ENCODE data around the gene DCTN4. TPM values are rescaled to one million over a fixed set of nuclear protein-coding genes. Genes with fewer than 3 reads are reported as not detected.

Gene DCTN4
- total and polyA plus RNA-seq, 8 donors: 64.2 to 76.6 (median 69.7) TPM

DNA sequence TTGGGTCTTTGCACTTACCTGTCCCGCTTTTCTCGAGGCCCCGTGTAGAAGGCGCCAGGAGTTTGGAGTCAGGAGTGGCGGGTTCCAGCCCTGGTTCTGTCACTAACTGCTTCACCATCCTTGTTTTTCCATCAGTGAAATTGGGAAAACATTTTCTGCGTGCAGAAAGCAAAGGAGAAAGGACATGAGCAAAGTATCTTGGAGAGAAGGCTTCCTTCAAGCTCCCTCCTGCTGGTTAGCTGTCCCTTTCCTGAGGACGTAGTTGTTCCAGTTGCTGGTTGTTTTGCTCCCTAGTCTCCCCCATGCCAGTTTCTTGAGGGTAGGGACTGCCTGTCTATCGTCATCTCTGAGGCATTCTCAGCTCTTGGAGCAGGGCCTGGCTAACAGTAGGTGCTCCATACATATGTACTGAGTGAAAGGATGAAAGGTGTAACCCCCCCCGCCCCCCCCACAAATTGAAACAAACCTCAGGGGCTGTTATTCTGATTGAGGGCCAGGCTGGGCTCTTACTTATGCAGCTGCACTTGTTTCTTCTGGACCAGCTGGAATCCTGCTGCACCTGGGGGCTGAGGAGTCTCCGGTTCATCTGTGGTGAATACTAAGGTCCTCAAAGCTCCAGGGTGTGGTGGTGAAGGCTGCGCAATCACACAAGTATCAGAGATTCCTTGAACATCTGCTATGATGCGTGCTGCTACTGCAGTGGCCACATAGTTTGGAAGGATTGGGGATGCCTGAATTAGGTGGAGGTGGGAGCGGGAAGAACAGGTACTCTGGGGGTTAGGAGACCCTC lies 20.8 kb upstream of the DCTN4 start:
- Histone ChIP-seq H3K36me3 (no peaks in the 10 kb centered on the region), H3K9me3 (no peaks in the 10 kb centered on the region), H3K4me1 (peaks cover 31 to 64% of the 10 kb centered on the region in 2 donors), H3K27me3 (no peaks in the 10 kb centered on the region), H3K4me3 (peak overlapping the region; percentile 58 to 59), H3K27ac (peak overlapping the region; percentile 82 to 85)
- no peak for TF ChIP-seq CTCF (IDR thresholded peaks at IDR 0.05)
- intact Hi-C loops (cut with DNase I): no loop called here
- DNase-seq: no peak
- no peak for ATAC-seq

GRCh38 chr5:150778517-150779396 lies 19.9 kb upstream of the DCTN4 start, which contains the start of gene SMIM3:
Gene SMIM3 (plus strand): TSS chr5:150778757. CDS start chr5:150795441, 16,684 bp downstream.
- Histone ChIP-seq H3K4me3 (peak within 1 kb of the TSS; percentile 58 to 59), H3K9me3 (no peaks in the 10 kb centered on the region), H3K36me3 (no peaks in the 10 kb centered on the region), H3K27me3 (no peaks in the 10 kb centered on the region), H3K27ac (peak within 1 kb of the TSS; percentile 82 to 85), H3K4me1 (peaks cover 28 to 55% of the 10 kb centered on the region in 2 donors)
- TF ChIP-seq CTCF (IDR thresholded peaks at IDR 0.05): no peak
- intact Hi-C loops (cut with DNase I): no loop called here
- DNase-seq: peak; percentile 73 to 96 (median 88)
- ATAC-seq: peak; percentile 93

DNA sequence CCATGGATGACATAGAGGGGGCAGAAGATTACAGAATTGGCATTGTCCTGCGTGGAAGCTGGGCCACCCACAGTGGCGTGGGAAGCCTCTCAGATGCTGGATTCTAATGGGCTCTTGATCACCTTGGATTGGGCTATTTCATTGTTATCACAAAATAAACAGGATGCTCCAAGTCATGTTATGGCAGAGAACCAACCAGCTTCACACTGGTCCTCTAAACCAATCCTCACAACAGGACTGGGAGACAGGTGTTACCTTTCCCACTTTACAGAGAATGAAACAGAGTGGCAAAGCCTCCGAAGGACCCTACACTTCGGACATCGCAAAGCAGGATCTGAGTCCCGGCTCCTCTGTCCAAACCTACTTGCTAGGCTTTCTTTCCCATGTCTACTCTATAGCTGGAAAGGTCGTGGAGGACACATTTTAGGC lies 19.3 kb upstream of the DCTN4 start:
- intact Hi-C loops (cut with DNase I): no loop called here
- H3K27ac ChIP-seq: peak overlapping the region; percentile 82 to 85
- H3K9me3 ChIP-seq: no peaks in the 10 kb centered on the region
- ATAC-seq: peak; percentile 21
- H3K27me3 ChIP-seq: no peaks in the 10 kb centered on the region
- DNase-seq: no peak
- H3K36me3 ChIP-seq: no peaks in the 10 kb centered on the region
- peaks cover 25 to 49% of the 10 kb centered on the region in 2 donors for H3K4me1 ChIP-seq
- H3K4me3 ChIP-seq: peak overlapping the region; percentile 58 to 59
- TF ChIP-seq CTCF (IDR thresholded peaks at IDR 0.05): no peak

- intact Hi-C loops (cut with DNase I): no loop called here
- ATAC-seq: no peak
- Histone ChIP-seq H3K4me1 (peaks cover 22 to 44% of the 10 kb centered on the region in 2 donors), H3K4me3 (peak overlapping the region in 1 of 2 donors; percentile 59), H3K36me3 (no peaks in the 10 kb centered on the region), H3K9me3 (no peaks in the 10 kb centered on the region), H3K27ac (peak overlapping the region; percentile 82 to 85), H3K27me3 (no peaks in the 10 kb centered on the region)
- DNase-seq: no peak
- TF ChIP-seq CTCF (IDR thresholded peaks at IDR 0.05): no peak
Measured at GRCh38 chr5:150777685-150778084, 18.9 kb upstream of the DCTN4 start.

DNA sequence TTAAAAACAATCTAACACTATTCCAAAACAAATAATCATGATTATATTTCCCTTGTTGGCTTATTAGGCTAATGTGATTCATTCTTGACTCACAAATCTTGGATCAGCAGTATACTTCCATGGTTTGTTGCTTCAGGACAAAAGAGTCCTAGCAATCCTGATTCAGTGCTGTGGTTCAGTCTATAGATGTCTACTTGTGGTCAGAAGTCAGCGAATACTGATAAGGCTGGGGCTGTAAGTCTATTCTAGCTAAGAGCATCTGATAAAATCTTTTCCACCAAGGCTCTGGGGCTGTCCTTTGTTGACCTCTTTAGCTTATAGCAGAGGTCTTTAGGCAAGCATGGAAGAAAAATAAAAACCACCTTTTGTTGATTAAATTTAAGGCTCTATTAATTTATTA lies 15.3 kb upstream of the DCTN4 start:
- ATAC-seq: no peak

More for the DNA sequence above, 15.3 kb upstream of the DCTN4 start:
- intact Hi-C loops (cut with DNase I): no loop called here
- no peak for TF ChIP-seq CTCF (IDR thresholded peaks at IDR 0.05)
- Histone ChIP-seq H3K4me3 (no peak overlapping the region), H3K36me3 (no peaks in the 10 kb centered on the region), H3K4me1 (peaks cover 5 to 9% of the 10 kb centered on the region in 2 donors), H3K27me3 (no peaks in the 10 kb centered on the region), H3K9me3 (no peaks in the 10 kb centered on the region), H3K27ac (peak overlapping the region in 1 of 2 donors; percentile 2)
- DNase-seq: no peak

Measured in left lung (tissue), 10 donors.